SU-DHL-6 (cell line): ENCODE results near the gene LAPTM4A.
"Not testable (repeated sequence)": the region's sequence is repeated elsewhere in the genome, so short reads cannot be mapped to it uniquely, and the experiment has no call there.

Experiments used
- H2AFZ ChIP-seq: fragments of 200-600 bp; sonication (generic); 2 replicates; pipeline ENCODE4 v1.6.1; 2014; ENCODE audit warnings: low read depth, mild to moderate bottlenecking, moderate library complexity, mixed read lengths, antibody characterized with exemption, low read length; ENCODE audit not compliant: severe bottlenecking
- H3F3A ChIP-seq: fragments of 200-600 bp; shearing (Covaris generic); 2 replicates; pipeline ENCODE4 v1.6.0; 2016; ENCODE audit warnings: antibody characterized with exemption, mild to moderate bottlenecking; ENCODE audit not compliant: insufficient read depth
- H3K27ac ChIP-seq: fragments of 200-600 bp; sonication (generic); 2 replicates; pipeline ENCODE4 v1.5.1; 2016; ENCODE audit warnings: low read depth, mild to moderate bottlenecking, low read length, moderate library complexity, mixed read lengths
- H3K27me3 ChIP-seq: fragments of 200-600 bp; sonication (generic), shearing (Covaris generic); 2 replicates; pipeline ENCODE4 v1.6.0; 2014; ENCODE audit warnings: mild to moderate bottlenecking, low read length
- H3K36me3 ChIP-seq: fragments of 200-600 bp; sonication (generic); 2 replicates; pipeline ENCODE4 v1.6.1; 2014; ENCODE audit warnings: mild to moderate bottlenecking, low read length, mixed read lengths
- H3K4me2 ChIP-seq: fragments of 300-600, 200-600 bp; shearing (Covaris generic), sonication (generic); 2 replicates; pipeline ENCODE4 v1.6.0; 2014; ENCODE audit warnings: low read length, low read depth, mild to moderate bottlenecking; ENCODE audit not compliant: poor library complexity, severe bottlenecking
- H3K4me3 ChIP-seq: fragments of 200-600 bp; sonication (generic); 2 replicates; pipeline ENCODE4 v1.5.1; 2014; ENCODE audit warnings: antibody characterized with exemption, low read length, mild to moderate bottlenecking, mixed read lengths; ENCODE audit not compliant: insufficient read depth, poor library complexity, severe bottlenecking
- H3K79me2 ChIP-seq: fragments of 200-600 bp; sonication (generic); 2 replicates; pipeline ENCODE4 v1.6.1; 2014; ENCODE audit warnings: mild to moderate bottlenecking, low read length, moderate library complexity; ENCODE audit not compliant: insufficient read depth
- H3K9ac ChIP-seq: fragments of 200-600 bp; sonication (generic); 2 replicates; pipeline ENCODE4 v1.7.0; 2014; ENCODE audit warnings: mild to moderate bottlenecking, low read length
- H3K9me2 ChIP-seq: fragments of 200-600 bp; sonication (generic); replicated peaks from 2 replicates; pipeline ENCODE4 v1.6.1; 2014; ENCODE audit warnings: low read length; ENCODE audit not compliant: insufficient read depth
- H3K9me3 ChIP-seq: fragments of 200-600 bp; sonication (generic); 2 replicates; pipeline ENCODE4 v1.6.1; 2014; ENCODE audit warnings: low read length, mixed read lengths; ENCODE audit not compliant: insufficient read depth
- H4K20me1 ChIP-seq: fragments of 200-600 bp; sonication (generic); 2 replicates; pipeline ENCODE4 v1.6.1; 2014; ENCODE audit warnings: low read depth, mild to moderate bottlenecking, antibody characterized with exemption, low read length, moderate library complexity, mixed read lengths
- CTCF ChIP-seq: fragments of 200-600 bp; sonication (generic); IDR thresholded peaks from one replicate; pipeline ENCODE4 v1.5.1; 2017; ENCODE audit warnings: antibody characterized with exemption, mild to moderate bottlenecking, low read length, moderate library complexity; ENCODE audit not compliant: insufficient read depth, poor library complexity, severe bottlenecking
- EZH2phosphoT487 ChIP-seq: fragments of 200-600 bp; sonication (generic), shearing (Covaris generic); conservative IDR thresholded peaks from 2 replicates; pipeline ENCODE4 v1.6.1; 2018; ENCODE audit warnings: mild to moderate bottlenecking, antibody characterized with exemption, low read length, moderate library complexity, mixed read lengths

LAPTM4A gene

GRCh38 chr2:20092226-20092900 is 40.9 kb upstream of the LAPTM4A start:
- Histone ChIP-seq H3K9ac (no peak overlapping the region), H4K20me1 (no peaks in the 10 kb centered on the region), H3K27ac (no peak overlapping the region), H3K4me3 (no peak overlapping the region), H3K36me3 (no peaks in the 10 kb centered on the region), H3K79me2 (no peaks in the 10 kb centered on the region), H3K27me3 (no peaks in the 10 kb centered on the region), H3K9me2 (no peaks in the 10 kb centered on the region), H3F3A (no peaks in the 10 kb centered on the region), H3K4me2 (no peak overlapping the region), H2AFZ (no peak overlapping the region), H3K9me3 (no peaks in the 10 kb centered on the region)
- TF ChIP-seq CTCF, result no peak
- no peak for TF ChIP-seq EZH2phosphoT487

GRCh38 chr2:20091305-20091991 is 40.0 kb upstream of the LAPTM4A start:
- Histone ChIP-seq H3K79me2 (no peaks in the 10 kb centered on the region), H3K27ac (no peak overlapping the region), H3K9me2 (no peaks in the 10 kb centered on the region), H3K27me3 (no peaks in the 10 kb centered on the region), H4K20me1 (no peaks in the 10 kb centered on the region), H3F3A (no peaks in the 10 kb centered on the region), H3K36me3 (no peaks in the 10 kb centered on the region), H3K4me3 (no peak overlapping the region), H3K4me2 (no peak overlapping the region), H3K9me3 (no peaks in the 10 kb centered on the region), H3K9ac (no peak overlapping the region), H2AFZ (no peak overlapping the region)
- TF ChIP-seq EZH2phosphoT487 (no peak), CTCF (no peak)

GRCh38 chr2:20089715-20090464 is 38.5 kb upstream of the LAPTM4A start:
- Histone ChIP-seq H3K79me2 (no peaks in the 10 kb centered on the region), H3K4me3 (no peak overlapping the region), H3K9ac (no peak overlapping the region), H3K9me2 (no peaks in the 10 kb centered on the region), H3K4me2 (no peak overlapping the region), H3K27me3 (no peaks in the 10 kb centered on the region), H2AFZ (no peak overlapping the region), H3K9me3 (no peaks in the 10 kb centered on the region), H3K27ac (no peak overlapping the region), H3K36me3 (no peaks in the 10 kb centered on the region), H4K20me1 (no peaks in the 10 kb centered on the region), H3F3A (no peaks in the 10 kb centered on the region)
- no peak for TF ChIP-seq CTCF
- no peak for TF ChIP-seq EZH2phosphoT487

GRCh38 chr2:20085909-20086308 is 34.5 kb upstream of the LAPTM4A start:
- not testable (repeated sequence) for H3K4me2 ChIP-seq, H4K20me1 ChIP-seq, H3K27me3 ChIP-seq, H3K27ac ChIP-seq, H3K9me3 ChIP-seq, H3K36me3 ChIP-seq, H3K4me3 ChIP-seq, H3K9me2 ChIP-seq, H2AFZ ChIP-seq, H3K79me2 ChIP-seq, H3K9ac ChIP-seq, H3F3A ChIP-seq

GRCh38 chr2:20082812-20083211 is 31.4 kb upstream of the LAPTM4A start:
- H3K4me2 ChIP-seq, H3K27me3 ChIP-seq, H3K27ac ChIP-seq, H3K79me2 ChIP-seq, H3K9me3 ChIP-seq, H3K9me2 ChIP-seq, H3F3A ChIP-seq, H2AFZ ChIP-seq, H3K36me3 ChIP-seq, H4K20me1 ChIP-seq, H3K4me3 ChIP-seq, H3K9ac ChIP-seq: not testable (repeated sequence)
